ENCODE results near the gene STUB1.

Gene STUB1

DNA sequence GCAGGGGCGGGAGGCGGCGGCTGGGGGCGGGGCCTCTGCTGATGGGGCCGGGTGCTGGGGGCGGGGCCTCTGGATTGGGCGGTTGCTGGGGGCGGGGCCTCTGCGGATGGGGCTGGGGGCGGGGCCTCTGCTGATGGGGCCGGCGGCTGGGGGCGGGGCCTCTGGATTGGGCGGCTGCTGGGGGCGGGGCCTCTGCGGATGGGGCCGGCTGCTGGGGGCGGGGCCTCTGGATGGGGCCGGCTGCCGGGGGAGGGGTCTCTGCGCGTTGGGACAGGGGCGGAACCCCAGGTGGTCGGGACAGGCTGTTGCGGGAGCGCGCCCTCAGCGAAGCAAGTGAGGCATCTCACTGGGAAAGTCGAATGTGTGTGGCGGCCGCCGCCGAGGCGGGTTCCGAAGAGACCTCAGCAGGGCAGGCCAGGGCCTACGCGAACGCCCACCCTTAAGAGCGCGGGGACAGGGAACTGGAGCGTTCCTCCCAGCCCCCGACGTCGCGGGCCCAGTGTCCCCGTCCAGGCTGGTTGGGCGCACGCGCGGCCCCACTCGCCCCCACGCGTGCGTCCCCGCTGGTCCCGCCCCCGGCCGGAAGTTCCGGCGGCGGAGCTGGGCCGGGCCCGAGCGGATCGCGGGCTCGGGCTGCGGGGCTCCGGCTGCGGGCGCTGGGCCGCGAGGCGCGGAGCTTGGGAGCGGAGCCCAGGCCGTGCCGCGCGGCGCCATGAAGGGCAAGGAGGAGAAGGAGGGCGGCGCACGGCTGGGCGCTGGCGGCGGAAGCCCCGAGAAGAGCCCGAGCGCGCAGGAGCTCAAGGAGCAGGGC lies at the start of gene STUB1:
TSS of gene STUB1 (plus strand) at position 597 of the 811 bp plus-strand sequence. CDS start at position 713, 116 bp downstream.
- DNase-seq (ENCODE audit: low read depth in 2 of 2): peak; percentile 55 to 56

DNA sequence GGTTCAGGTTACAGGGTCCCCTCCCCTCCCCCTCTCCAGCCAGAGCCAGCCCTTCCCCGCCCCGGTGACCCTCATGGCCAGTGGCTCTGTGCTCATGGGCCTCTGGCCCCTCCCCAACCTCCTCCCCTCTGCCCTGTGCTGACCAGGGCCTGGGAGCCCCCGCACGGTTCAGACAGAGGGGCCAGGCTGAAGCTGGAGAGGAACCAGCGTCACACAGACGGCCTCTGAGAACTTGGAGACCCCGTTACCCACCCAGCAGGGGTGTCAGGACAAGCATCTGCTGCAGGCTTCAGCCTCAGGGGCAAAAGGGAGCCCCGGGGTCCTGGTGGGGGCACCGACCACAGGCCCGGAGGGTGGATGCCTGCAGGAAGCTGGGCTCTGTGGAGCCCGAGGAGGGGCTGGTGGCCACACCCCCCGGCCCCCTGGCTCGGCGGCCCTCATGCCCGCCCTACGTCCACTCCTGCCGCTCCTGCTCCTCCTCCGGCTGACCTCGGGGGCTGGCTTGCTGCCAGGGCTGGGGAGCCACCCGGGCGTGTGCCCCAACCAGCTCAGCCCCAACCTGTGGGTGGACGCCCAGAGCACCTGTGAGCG lies 49.3 kb upstream of the STUB1 start, which contains the start of gene WFIKKN1:
TSS of gene WFIKKN1 (plus strand) at position 171 of the 591 bp plus-strand sequence. CDS start at position 440, 269 bp downstream.
- DNase-seq (ENCODE audit: low read depth in 2 of 2): no peak

DNA sequence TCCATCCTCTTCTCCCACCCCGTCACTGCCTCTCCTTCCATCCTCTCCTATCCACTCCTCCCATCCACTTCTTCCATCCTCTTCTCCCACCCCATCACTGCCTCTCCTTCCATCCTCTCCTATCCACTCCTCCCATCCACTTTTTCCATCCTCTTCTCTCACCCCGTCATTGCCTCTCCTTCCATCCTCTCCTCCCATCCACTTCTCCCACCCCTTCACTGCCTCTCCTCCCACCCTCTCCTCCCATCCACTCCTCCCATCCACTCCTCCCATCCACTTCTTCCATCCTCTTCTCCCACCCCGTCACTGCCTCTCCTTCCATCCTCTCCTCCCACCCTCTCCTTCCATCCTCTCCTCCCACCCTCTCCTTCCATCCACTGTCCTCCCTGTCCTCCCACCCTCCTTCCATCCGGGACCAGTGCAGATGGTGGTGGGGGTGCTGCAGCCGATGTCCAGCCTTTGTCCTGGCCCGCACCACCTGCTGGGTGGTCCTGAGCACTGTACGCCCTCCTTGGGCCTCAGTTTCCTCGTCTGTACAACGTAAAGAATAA lies 48.3 kb upstream of the STUB1 start:
- DNase-seq (ENCODE audit: low read depth in 2 of 2): no peak

DNA sequence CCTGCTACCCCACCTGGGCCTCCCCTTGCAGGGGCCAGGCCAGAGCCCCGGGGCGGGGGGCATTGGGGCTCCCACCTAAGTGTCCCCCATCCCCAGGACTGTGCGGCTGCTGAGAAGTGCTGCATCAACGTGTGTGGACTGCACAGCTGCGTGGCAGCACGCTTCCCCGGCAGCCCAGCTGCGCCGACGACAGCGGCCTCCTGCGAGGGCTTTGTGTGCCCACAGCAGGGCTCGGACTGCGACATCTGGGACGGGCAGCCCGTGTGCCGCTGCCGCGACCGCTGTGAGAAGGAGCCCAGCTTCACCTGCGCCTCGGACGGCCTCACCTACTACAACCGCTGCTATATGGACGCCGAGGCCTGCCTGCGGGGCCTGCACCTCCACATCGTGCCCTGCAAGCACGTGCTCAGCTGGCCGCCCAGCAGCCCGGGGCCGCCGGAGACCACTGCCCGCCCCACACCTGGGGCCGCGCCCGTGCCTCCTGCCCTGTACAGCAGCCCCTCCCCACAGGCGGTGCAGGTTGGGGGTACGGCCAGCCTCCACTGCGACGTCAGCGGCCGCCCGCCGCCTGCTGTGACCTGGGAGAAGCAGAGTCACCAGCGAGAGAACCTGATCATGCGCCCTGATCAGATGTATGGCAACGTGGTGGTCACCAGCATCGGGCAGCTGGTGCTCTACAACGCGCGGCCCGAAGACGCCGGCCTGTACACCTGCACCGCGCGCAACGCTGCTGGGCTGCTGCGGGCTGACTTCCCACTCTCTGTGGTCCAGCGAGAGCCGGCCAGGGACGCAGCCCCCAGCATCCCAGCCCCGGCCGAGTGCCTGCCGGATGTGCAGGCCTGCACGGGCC lies 47.5 kb upstream of the STUB1 start:
- DNase-seq (ENCODE audit: low read depth in 2 of 2): no peak

DNA sequence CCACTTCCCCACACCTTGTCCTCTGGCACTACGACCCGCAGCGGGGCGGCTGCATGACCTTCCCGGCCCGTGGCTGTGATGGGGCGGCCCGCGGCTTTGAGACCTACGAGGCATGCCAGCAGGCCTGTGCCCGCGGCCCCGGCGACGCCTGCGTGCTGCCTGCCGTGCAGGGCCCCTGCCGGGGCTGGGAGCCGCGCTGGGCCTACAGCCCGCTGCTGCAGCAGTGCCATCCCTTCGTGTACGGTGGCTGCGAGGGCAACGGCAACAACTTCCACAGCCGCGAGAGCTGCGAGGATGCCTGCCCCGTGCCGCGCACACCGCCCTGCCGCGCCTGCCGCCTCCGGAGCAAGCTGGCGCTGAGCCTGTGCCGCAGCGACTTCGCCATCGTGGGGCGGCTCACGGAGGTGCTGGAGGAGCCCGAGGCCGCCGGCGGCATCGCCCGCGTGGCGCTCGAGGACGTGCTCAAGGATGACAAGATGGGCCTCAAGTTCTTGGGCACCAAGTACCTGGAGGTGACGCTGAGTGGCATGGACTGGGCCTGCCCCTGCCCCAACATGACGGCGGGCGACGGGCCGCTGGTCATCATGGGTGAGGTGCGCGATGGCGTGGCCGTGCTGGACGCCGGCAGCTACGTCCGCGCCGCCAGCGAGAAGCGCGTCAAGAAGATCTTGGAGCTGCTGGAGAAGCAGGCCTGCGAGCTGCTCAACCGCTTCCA lies 46.7 kb upstream of the STUB1 start:
- DNase-seq (ENCODE audit: low read depth in 2 of 2): no peak

DNA sequence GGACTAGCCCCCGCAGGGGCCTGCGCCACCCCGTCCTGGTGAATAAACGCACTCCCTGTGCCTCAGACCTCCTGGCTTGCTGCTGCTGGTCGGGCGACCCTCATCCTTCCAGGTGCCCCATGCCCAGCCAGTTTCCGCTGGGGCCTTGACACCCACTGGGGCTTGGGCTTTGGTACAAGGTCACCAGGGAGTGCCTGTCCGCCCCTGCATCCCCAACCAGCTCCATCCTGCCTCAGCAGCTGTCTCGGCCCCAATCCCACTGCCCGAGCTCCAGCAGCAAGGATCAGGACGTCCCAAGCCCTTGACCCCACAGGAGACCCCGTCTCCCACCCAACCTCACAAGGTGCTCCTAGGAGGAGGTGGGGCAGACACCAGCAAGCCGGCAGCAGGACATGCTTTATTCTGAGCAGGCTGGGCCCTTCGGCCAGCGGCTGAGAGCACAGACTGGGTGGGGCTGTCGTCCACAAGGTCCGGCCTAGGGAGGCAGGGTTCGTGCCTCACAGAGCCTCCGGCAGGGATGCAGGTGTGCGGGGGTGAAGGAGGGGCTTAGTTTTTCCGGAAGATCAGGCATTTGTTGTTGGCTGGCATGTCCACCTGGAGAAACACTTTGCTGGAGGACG lies 46.0 kb upstream of the STUB1 start:
- DNase-seq (ENCODE audit: low read depth in 2 of 2): no peak

DNA sequence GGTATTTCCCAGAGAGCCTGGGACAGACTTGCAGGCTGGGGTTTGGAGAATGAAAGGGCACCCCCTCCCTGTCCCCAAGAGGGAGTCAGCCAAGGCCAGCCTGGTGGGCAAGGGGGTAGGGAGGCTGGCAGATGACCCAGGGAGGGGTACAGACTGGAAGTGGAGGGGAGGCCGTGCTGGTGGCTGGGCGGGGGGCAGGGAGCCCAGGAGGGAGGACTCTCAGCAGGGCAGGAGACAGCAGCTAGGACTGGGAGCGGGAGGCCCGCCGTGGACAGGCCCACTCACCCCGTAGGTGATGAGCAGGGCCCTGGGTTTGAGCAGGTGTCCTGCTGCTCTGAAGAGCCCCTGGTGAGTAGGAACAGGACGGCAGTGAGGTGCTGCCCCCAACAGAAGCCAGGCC lies 45.2 kb upstream of the STUB1 start:
- no peak for DNase-seq (ENCODE audit: low read depth in 2 of 2)

DNA sequence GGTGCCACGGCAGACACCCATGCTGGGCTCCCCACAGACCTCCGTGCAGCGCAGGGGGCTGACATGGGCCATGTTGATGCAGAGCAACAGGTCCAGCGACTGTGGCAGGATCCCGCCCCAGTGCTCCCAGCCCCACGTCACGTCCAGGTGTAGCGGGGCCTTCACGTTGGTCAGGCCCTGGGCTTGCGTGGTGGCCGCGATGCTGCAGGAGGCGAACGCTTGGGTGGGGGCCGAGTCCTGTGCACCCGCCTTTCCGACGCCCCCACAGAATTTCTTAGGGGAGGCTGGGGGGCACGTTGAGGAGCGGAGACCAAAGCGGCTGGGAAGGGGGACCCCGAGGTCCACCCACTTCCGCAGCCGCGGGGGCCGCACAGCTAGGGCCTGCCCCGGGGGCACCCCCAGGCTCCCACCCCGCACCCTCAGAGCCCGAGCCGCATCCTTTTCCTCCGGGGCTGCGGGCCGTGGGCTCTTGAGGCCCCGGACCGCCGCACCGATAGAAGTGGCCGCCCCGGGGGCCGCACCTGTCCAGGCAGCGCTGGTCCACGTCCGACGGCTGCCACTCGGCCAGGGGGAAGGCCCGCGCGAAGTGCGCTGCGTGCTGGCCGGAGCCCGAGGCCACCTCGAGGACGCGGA lies 44.5 kb upstream of the STUB1 start:
- DNase-seq (ENCODE audit: low read depth in 2 of 2): no peak

DNA sequence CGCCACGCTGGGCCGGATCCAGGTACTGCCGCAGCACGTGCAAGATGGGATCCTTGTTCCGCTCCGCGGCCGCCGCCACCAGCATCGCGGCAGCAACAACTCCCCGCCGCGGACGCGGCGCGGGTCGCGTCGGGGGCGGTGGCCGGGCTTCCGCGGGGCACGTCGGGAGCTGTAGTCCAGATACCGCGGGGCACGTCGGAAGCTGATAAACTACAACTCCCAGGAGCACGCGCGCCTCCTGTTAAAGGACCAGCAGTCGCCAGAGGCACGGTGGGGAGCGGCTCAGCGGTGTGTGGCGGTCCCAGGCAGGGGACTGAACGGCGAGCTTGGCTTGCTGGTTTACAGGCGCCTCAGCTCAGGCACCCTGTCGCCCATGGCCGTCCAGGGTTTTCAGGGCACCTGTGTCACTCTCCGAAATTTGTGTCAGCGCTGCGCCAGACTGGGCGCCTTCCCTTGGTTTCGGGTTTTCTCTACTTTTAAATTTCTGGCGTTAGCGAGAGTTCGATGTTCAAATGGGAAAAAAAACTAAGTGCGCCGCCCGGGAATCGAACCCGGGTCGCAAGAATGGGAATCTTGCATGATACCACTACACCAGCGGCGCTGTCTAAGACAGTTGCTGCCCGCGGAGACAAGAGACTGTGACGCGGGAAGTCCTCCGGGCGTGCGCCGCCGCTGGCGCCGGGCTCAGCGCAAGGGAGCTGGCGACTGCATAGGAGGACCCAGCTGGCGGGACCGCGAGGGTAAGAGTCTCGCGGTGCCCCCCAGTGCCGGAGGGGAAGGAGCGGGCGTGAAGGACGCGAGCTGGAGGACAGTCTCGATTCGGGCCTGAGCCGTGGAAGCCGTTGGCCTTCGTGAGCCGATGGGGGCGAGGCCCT lies 43.8 kb upstream of the STUB1 start, which contains the start of gene METTL26:
TSS of gene METTL26 (minus strand) at position 100 of the 875 bp plus-strand sequence. CDS start at position 85, 15 bp downstream.
- peak; percentile 76 to 78 for DNase-seq (ENCODE audit: low read depth in 2 of 2)

DNA sequence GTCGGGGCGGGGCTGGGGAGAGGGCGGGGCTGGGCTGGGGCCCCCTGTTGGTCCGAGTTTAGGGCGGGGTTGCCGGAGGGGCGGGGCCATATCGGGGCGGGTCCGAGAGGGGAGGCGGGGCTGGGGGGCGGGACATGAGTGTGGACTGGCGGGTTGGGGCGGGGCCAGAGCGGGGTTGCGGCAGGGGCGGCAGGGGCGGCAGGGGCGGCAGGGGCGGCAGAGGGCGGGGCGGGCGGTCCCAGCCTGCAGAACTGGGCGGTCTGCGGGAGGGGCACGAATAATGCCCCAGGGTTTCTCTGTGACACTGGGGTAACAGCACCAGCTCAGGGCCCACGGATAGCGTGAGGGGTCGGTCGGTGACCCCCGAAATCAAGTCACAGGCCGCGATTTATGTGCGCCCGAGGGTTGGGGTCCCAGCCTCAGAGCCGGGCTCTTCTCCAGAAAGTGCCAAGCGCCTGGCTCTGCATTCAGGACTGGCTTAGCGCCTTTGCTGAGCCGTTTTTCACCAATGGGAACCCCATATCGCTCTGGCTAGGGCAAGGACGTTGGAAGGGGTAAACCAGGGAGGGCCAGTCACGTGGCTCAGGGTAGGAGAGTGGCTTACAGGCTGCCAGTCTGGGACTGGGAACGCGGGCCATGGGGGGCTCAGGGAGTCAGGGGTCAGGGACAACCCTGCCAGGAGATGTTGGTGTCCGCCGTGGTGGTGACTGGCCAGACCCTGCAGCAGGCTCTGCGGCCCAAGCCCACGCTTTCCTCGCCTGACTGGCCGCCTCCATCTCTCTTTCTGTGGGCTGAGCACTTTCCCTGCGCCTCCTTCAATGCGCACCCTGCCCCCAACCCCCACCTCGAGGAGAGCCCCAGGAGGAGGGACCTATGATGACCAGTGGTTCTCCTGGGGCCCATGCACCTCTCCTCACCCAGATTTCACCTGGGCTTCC lies 42.9 kb upstream of the STUB1 start:
- peak; percentile 67 to 74 for DNase-seq (ENCODE audit: low read depth in 2 of 2)

DNA sequence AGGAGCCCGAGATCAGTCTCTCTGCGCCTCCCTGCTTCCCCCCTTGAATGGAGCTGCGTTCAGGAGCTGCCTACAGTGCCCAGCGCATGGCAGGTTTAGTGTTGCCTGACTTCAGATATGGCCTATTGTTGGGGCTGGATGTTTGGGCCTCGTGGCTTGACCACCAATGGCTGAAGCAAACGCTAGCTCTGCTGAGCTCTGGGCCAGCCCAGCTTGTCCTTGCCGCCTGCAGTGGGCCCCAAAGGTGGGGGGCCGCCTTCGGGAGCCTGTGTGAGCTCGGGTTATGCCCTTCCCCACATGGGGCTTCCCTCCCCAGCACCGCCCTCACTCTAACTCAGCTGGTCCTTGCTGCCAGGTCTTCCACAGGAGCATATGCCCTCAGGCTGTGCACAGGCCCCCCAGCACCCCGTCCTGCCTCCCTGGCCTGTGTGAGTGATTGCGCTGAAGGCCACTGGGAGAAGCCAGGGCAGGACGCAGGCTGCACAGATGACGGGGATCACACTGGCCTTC lies 42.1 kb upstream of the STUB1 start:
- no peak for DNase-seq (ENCODE audit: low read depth in 2 of 2)

DNA sequence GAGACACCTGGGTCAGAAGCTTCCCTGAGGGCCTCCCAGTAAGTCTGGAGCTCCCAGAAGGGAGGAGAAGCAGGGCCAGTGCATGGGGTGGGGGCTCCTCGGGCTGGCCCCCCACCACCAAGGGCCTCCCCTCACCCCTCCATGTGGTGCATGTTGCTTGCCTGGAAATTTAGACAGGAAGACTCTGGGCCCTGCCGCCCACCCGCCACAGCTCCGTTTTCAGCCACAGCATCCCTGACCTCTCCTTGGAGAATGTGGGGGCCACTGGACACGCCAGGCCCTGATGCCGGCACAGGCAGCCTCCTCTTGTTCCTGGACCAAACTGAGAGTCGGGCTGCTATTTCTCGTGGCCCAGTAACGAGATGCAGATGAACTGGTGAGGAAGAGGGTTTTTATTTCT lies 41.4 kb upstream of the STUB1 start:
- no peak for DNase-seq (ENCODE audit: low read depth in 2 of 2)

DNA sequence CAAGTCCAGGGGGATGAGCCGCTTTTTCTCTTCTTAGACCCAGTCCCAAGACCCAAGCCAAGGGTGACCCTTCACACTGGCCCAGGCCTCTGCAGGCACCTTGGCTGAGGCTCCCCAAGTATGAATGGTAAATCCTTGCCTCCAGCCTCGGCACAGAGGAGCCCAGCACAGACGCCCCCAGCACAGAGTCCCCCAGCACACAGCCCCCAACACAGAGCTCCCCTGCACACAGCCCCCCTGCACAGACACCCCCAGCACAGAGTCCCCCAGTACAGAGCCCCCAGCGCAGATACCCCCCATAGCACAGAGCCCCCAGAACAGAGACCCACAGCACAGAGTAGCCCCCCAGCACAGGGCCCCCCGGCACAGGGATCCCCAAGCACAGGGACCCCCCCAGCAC lies 39.6 kb upstream of the STUB1 start:
- DNase-seq (ENCODE audit: low read depth in 2 of 2): no peak

DNA sequence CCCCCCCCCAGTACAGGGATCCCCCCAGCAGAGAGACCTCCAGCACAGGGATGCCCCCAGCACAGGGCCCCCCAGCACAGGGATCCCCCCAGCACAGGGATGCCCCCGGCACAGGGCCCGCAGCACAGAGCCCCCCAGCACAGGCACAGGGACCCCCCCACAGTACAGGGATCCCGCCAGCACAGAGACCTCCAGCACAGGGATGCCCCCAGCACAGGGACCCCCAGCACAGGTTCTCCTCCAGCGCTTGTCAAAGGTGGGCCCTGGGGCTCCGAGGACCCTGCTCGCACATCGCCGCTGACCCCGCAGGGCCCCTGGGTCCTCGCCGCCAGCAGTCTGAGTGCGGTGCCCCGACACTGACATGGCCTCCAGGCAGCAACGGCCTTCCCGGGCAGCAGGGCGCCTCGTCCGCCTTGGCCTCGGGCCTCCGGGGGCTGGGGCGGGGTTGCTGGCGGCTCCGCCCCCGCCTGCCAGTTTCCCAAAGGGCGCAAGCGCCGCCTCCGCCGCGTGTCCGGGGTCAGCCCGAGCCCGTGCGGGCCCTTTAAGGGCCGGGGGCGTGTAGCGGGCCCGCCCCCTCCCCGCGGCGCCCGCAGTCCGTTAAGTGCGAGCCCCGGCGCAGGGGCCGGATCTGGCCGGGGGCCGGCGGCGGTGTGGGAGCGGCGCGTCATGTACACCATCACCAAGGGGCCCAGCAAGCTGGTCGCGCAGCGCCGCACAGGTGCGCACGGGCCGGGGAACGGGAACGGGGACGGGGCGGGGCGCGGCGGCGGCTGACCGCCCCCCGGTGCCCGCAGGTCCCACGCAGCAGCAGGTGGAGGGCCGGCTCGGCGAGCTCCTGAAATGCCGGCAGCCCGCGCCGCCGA lies 38.7 kb upstream of the STUB1 start, which contains the start of gene MCRIP2:
TSS of gene MCRIP2 (plus strand) at position 503 of the 863 bp plus-strand sequence. CDS start at position 667, 164 bp downstream.
- DNase-seq (ENCODE audit: low read depth in 2 of 2): no peak

DNA sequence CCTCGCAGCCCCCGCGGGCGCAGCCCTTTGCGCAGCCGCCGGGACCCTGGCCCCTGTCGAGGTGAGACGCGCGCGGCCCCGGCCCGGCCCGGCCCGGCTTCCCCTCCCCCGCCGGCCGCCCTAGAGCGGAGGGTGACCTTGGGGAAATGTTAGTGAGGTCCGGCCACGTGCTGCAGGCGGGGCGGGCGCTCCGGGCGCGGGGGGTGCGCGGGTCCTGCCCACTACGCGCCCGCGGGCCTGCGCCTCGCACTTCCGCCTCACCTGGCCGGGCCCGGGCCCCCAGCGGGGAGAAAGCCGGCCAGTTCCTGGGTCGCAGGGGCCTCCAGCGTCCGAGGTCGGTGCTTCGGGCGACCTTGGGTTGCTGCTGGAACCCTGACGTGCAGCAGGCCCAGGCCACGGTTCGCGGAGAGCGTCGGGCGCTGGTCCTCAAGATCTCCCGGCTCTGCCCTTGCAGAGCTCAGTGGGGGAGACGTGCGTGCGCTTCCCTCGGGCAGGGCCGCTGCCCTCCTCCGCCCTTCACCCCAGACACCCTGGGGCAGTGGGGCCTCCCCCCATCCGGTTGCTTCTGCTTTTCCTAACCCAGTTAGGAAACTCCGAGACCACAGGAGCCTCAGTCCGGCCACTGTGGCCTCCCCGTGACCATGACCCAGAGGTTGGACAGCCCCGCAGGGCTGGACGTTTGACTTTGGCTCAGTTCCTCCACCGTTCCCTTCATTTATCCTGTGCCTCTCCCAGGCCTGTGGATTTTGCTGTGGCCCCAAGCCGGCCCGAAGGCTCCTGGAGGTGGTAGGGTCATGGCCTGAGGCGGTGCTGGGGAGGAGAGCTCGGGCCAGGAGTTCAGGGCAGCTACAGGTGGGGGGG lies 37.8 kb upstream of the STUB1 start:
- DNase-seq (ENCODE audit: low read depth in 2 of 2): no peak

DNA sequence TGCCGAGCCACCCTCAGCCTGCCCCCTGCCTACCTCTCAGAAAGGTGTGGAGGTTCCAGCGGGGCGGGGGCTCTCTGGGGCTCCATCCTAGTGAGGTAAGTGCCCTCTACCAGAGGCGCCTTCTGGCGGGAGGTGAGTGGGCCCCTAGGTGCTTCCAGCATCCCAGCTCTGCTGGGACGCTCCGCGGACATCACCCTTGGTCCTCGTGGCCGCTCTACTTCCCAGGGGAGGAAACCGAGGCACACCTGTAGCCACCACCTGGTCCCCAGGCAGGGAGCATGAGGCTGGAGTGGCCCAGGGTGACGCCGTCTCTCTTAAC lies 37.2 kb upstream of the STUB1 start:
- DNase-seq (ENCODE audit: low read depth in 2 of 2): no peak

Measured in fibroblast of skin of left biceps (primary cell).